IMR-90 (cell line): ENCODE results near the gene MACO1. TPM values are rescaled to one million over a fixed set of nuclear protein-coding genes. Genes with fewer than 3 reads are reported as not detected.

Source experiments
- ATAC-seq: fragments of 200-7000 bp; cut with Tn5 transposase; 2 replicates; pipeline ENCODE4 v1.9.1; 2020; ENCODE audit warnings: low read depth, mild to moderate bottlenecking, moderate library complexity
- BruUV-seq: library from RNA; stranded (reverse); fragments of 400-500 nt; replicated peaks from 2 replicates; lab custom pipeline; 2021; lab: Mats Ljungman, UMichigan
- CTCF ChIA-PET: fragments of 300-600 bp; formaldehyde crosslinking; extraction: SDS; loops from one replicate; lab custom pipeline; 2021; ENCODE audit warnings: antibody characterized with exemption; lab: Yijun Ruan, JAX
- POLR2A ChIA-PET: fragments of 300-600 bp; sonication (Branson Sonifier 250); formaldehyde crosslinking; loops from one replicate; lab custom pipeline; 2022; ENCODE audit warnings: antibody characterized with exemption; ENCODE audit not compliant: unreplicated experiment; lab: Charles Lee
- DNase-seq: peaks from one replicate; pipeline ENCODE4 v3.0.0; 2013
- H2AFZ ChIP-seq: replicated peaks from 2 replicates; pipeline ENCODE3; 2013; ENCODE audit warnings: low read length, mild to moderate bottlenecking; ENCODE audit not compliant: poor library complexity
- H2AK5ac ChIP-seq: 2 replicates; pipeline ENCODE4 v1.6.1; 2013; ENCODE audit warnings: low read depth, low read length, inconsistent platforms
- H2AK9ac ChIP-seq: replicated peaks from 2 replicates; pipeline ENCODE3; 2013; ENCODE audit warnings: mild to moderate bottlenecking, low read depth, low read length, moderate library complexity; ENCODE audit not compliant: poor library complexity
- H2BK120ac ChIP-seq: 2 replicates; pipeline ENCODE4 v1.6.1; 2013; ENCODE audit warnings: low read depth, low read length, inconsistent platforms
- H2BK15ac ChIP-seq: 3 replicates; pipeline ENCODE4 v1.6.1; 2013; ENCODE audit warnings: low read depth, low read length, inconsistent platforms
- H2BK20ac ChIP-seq: 2 replicates; pipeline ENCODE4 v1.6.1; 2013; ENCODE audit warnings: low read depth, mild to moderate bottlenecking, inconsistent platforms, low read length, moderate library complexity
- H2BK5ac ChIP-seq: 2 replicates; pipeline ENCODE4 v1.6.1; 2013; ENCODE audit warnings: mild to moderate bottlenecking, low read depth, low read length, inconsistent platforms; ENCODE audit not compliant: poor library complexity, severe bottlenecking
- H3K14ac ChIP-seq: replicated peaks from 2 replicates; pipeline ENCODE4 v1.6.1; 2013; ENCODE audit warnings: low read depth, low read length, inconsistent platforms
- H3K18ac ChIP-seq: 2 replicates; pipeline ENCODE4 v1.6.1; 2013; ENCODE audit warnings: low read depth, low read length, control low read depth
- H3K23ac ChIP-seq: 2 replicates; pipeline ENCODE4 v1.6.1; 2013; ENCODE audit warnings: low read depth, low read length, inconsistent platforms
- H3K27ac ChIP-seq: 2 replicates; pipeline ENCODE4 v1.5.1; 2013; ENCODE audit warnings: mild to moderate bottlenecking, control low read depth, low read length; ENCODE audit not compliant: insufficient read depth
- H3K27me3 ChIP-seq: 2 replicates; pipeline ENCODE4 v1.6.1; 2013; ENCODE audit warnings: low read length; ENCODE audit not compliant: control insufficient read depth, insufficient read depth
- H3K36me3 ChIP-seq: 2 replicates; pipeline ENCODE4 v1.6.1; 2013; ENCODE audit warnings: low read length, mixed read lengths; ENCODE audit not compliant: control insufficient read depth, insufficient read depth
- H3K4ac ChIP-seq: 2 replicates; pipeline ENCODE4 v1.6.1; 2013; ENCODE audit warnings: low read depth, low read length, inconsistent platforms
- H3K4me1 ChIP-seq: 2 replicates; pipeline ENCODE4 v1.6.1; 2013; ENCODE audit warnings: low read length, mixed read lengths; ENCODE audit not compliant: control insufficient read depth, insufficient read depth
- H3K4me2 ChIP-seq: 2 replicates; pipeline ENCODE4 v1.6.1; 2013; ENCODE audit warnings: low read depth, mild to moderate bottlenecking, control low read depth, low read length, moderate library complexity
- H3K4me3 ChIP-seq: 2 replicates; pipeline ENCODE4 v1.5.1; 2013; ENCODE audit warnings: low read depth, mild to moderate bottlenecking, control low read depth, low read length, moderate library complexity; ENCODE audit not compliant: insufficient read depth
- H3K56ac ChIP-seq: 2 replicates; pipeline ENCODE4 v1.6.1; 2013; ENCODE audit warnings: low read length, inconsistent platforms; ENCODE audit not compliant: insufficient read depth; ENCODE audit errors: extremely low read depth
- H3K79me1 ChIP-seq, 2 experiments: 2 replicates each; pipeline ENCODE4 v1.6.1; 2013; ENCODE audit warnings: low read length in 2 of 2, inconsistent platforms in 1 of 2, low read depth in 1 of 2
- H3K9ac ChIP-seq: 2 replicates; pipeline ENCODE4 v1.6.1; 2013; ENCODE audit warnings: low read depth, low read length, control low read depth
- H3K9me1 ChIP-seq: 2 replicates; pipeline ENCODE4 v1.6.1; 2013; ENCODE audit warnings: low read length, inconsistent platforms; ENCODE audit not compliant: insufficient read depth
- H3K9me3 ChIP-seq: 2 replicates; pipeline ENCODE4 v1.6.1; 2013; ENCODE audit warnings: low read length; ENCODE audit not compliant: control insufficient read depth, insufficient read depth
- H4K20me1 ChIP-seq: 2 replicates; pipeline ENCODE4 v1.6.1; 2013; ENCODE audit warnings: low read length, inconsistent platforms; ENCODE audit not compliant: insufficient read depth
- H4K5ac ChIP-seq: 2 replicates; pipeline ENCODE4 v1.6.1; 2013; ENCODE audit warnings: mild to moderate bottlenecking, low read depth, low read length, control low read depth
- H4K8ac ChIP-seq, 2 experiments: 2 replicates each; pipeline ENCODE4 v1.6.1; 2013; ENCODE audit warnings: low read depth in 2 of 2, low read length in 2 of 2, control low read depth in 1 of 2, inconsistent platforms in 1 of 2
- H4K91ac ChIP-seq: 2 replicates; pipeline ENCODE4 v1.6.1; 2013; ENCODE audit warnings: low read depth, low read length, inconsistent platforms; ENCODE audit not compliant: insufficient read depth
- CEBPB ChIP-seq: IDR thresholded peaks from 2 replicates; pipeline ENCODE4 v1.6.1; 2012; ENCODE audit warnings: low read depth, low read length, improper control_type of control experiment
- CHD1 ChIP-seq: IDR thresholded peaks from 2 replicates; pipeline ENCODE4 v1.6.1; 2012; ENCODE audit warnings: low read depth, low read length, improper control_type of control experiment
- CTCF ChIP-seq: conservative IDR thresholded peaks from 2 replicates; pipeline ENCODE4 v1.5.1; 2012; ENCODE audit warnings: mild to moderate bottlenecking, low read depth, low read length, improper control_type of control experiment
- ELK1 ChIP-seq: fragments of 150-350 bp; IDR thresholded peaks from 2 replicates; pipeline ENCODE4 v1.6.1; 2016; ENCODE audit warnings: low read depth, mild to moderate bottlenecking, low read length, moderate library complexity, borderline replicate concordance
- FOS ChIP-seq: fragments of 150-350 bp; IDR thresholded peaks from 2 replicates; pipeline ENCODE4 v1.6.1; 2016; ENCODE audit warnings: low read depth, low read length
- MAZ ChIP-seq: IDR thresholded peaks from 2 replicates; pipeline ENCODE4 v1.6.1; 2012; ENCODE audit warnings: low read depth, mild to moderate bottlenecking, low read length, improper control_type of control experiment, moderate library complexity, borderline replicate concordance
- POLR2A ChIP-seq: IDR thresholded peaks from 2 replicates; pipeline ENCODE4 v1.6.1; 2012; ENCODE audit warnings: mild to moderate bottlenecking, low read depth, low read length
- RAD21 ChIP-seq: IDR thresholded peaks from 2 replicates; pipeline ENCODE4 v1.6.1; 2012; ENCODE audit warnings: low read length, improper control_type of control experiment
- RCOR1 ChIP-seq: IDR thresholded peaks from 2 replicates; pipeline ENCODE4 v1.6.1; 2012; ENCODE audit warnings: mild to moderate bottlenecking, low read length, improper control_type of control experiment; ENCODE audit not compliant: insufficient replicate concordance
- RFX5 ChIP-seq: IDR thresholded peaks from 2 replicates; pipeline ENCODE4 v1.8.0; 2012; ENCODE audit warnings: low read depth, mild to moderate bottlenecking, low read length, moderate library complexity
- SMC3 ChIP-seq: fragments of 150-350 bp; IDR thresholded peaks from 2 replicates; pipeline ENCODE4 v1.6.1; 2016; ENCODE audit warnings: low read depth, mild to moderate bottlenecking, antibody characterized with exemption, low read length, moderate library complexity
- WGBS, 2 experiments: methylation state at CpG; one replicate each; pipeline versions ENCODE4 v1.1.5 to v1.1.7; 2013; ENCODE audit warnings: missing lambda C conversion rate in 2 of 2; ENCODE audit not compliant: insufficient read length in 1 of 2; ENCODE audit errors: extremely low coverage in 2 of 2; 5-methylcytosine and 5-hydroxymethylcytosine counted together
- dilution Hi-C: fragments of 300-500 bp; cut with HindIII; formaldehyde crosslinking; loops from one replicate; pipeline ENCODE4 v1.14.3; 2018; ENCODE audit warnings: low sequenced_read_pairs; ENCODE audit not compliant: unreplicated experiment
- in situ Hi-C: fragments of 300-500 bp; cut with MboI; formaldehyde crosslinking; loops from 3 replicates; pipeline ENCODE4 v1.14.3; 2019; ENCODE audit warnings: low sequenced_read_pairs, inconsistent platforms, mixed read lengths
- intact Hi-C: fragments of 100-400 bp; cut with micrococcal nuclease; formaldehyde crosslinking; loops from 2 replicates; pipeline ENCODE4 v1.10.0; 2022
- polyA plus RNA-seq, 3 experiments: library from polyadenylated mRNA; depleted of rRNA; stranded (reverse); fragments of >200 nt; gene quantifications; 2 replicates each; pipeline ENCODE4 v1.2.3, GENCODE V29; 2012; ENCODE audit warnings: low replicate concordance in 1 of 3
- total RNA-seq: library from RNA; depleted of rRNA; stranded (reverse); fragments of >200 nt; gene quantifications from 2 replicates; pipeline ENCODE4 v1.2.3, GENCODE V29; 2012

The MACO1 gene
- total and polyA plus RNA-seq, 2 of the 4 experiments (the other 2 are of a cell fraction): 6.8 to 12.7 TPM

GRCh38 chr1:25472471-25472870 lies 41.8 kb downstream of the MACO1 start:
- Histone ChIP-seq H3K14ac (no peak overlapping the region), H3K79me1 (peaks cover 36 to 67% of the 10 kb centered on the region in 2 experiments), H4K91ac (no peak overlapping the region), H3K36me3 (no peaks in the 10 kb centered on the region; the same call in 1 of the 2 replicates), H3K4me3 (no peak overlapping the region), H2BK120ac (no peak overlapping the region), H2AK9ac (no peak overlapping the region), H2BK5ac (no peak overlapping the region), H3K9me3 (no peaks in the 10 kb centered on the region), H3K9me1 (peaks cover 7% of the 10 kb centered on the region; the same call in 1 of the 2 replicates), H3K23ac (no peak overlapping the region), H3K56ac (no peak overlapping the region), H3K4ac (no peak overlapping the region), H4K5ac (no peak overlapping the region), H4K8ac (no peak overlapping the region), H3K27me3 (no peaks in the 10 kb centered on the region), H3K4me1 (peaks cover 4% of the 10 kb centered on the region; the same call in 1 of the 2 replicates), H2BK20ac (no peak overlapping the region), H3K4me2 (no peak overlapping the region), H2AFZ (no peak overlapping the region), H3K9ac (no peak overlapping the region), H2AK5ac (no peak overlapping the region), H3K27ac (no peak overlapping the region), H4K20me1 (peaks cover 14% of the 10 kb centered on the region; the same call in 1 of the 2 replicates), H2BK15ac (no peak overlapping the region), H3K18ac (no peak overlapping the region)
- dilution Hi-C loops (no loop called here), intact Hi-C loops (no loop called here), in situ Hi-C loops (no loop called here)
- DNase-seq: no peak
- ChIA-PET POLR2A (no interaction called here), CTCF (no interaction called here)
- no peak for TF ChIP-seq RCOR1
- no peak for TF ChIP-seq CEBPB
- no peak for TF ChIP-seq MAZ
- no peak for TF ChIP-seq RAD21
- TF ChIP-seq POLR2A: no peak
- no peak for TF ChIP-seq CHD1
- no peak for TF ChIP-seq CTCF
- TF ChIP-seq SMC3: no peak
- no peak for TF ChIP-seq ELK1
- TF ChIP-seq FOS: no peak
- no peak for TF ChIP-seq RFX5
- no peak for ATAC-seq
- BruUV-seq: no TSS peak
- WGBS, 2 experiments: 100% methylated on average over 1 of the region's 4 CpGs; no CpG with 5 or more reads in 1 of the 2 experiments
